ENCODE results near the gene ST3GAL2. TPM values are rescaled to one million over a fixed set of nuclear protein-coding genes. Genes with fewer than 3 reads are reported as not detected.
A peak's percentile ranks its signal among the peaks of the same experiment; 100 is the strongest.

The ST3GAL2 gene
- total and polyA plus RNA-seq, 10 of the 15 experiments (the other 5 are each of a cell fraction or from before 2014, with no cell fraction given): 0.95 to 61.7 (median 25.9) TPM

DNA sequence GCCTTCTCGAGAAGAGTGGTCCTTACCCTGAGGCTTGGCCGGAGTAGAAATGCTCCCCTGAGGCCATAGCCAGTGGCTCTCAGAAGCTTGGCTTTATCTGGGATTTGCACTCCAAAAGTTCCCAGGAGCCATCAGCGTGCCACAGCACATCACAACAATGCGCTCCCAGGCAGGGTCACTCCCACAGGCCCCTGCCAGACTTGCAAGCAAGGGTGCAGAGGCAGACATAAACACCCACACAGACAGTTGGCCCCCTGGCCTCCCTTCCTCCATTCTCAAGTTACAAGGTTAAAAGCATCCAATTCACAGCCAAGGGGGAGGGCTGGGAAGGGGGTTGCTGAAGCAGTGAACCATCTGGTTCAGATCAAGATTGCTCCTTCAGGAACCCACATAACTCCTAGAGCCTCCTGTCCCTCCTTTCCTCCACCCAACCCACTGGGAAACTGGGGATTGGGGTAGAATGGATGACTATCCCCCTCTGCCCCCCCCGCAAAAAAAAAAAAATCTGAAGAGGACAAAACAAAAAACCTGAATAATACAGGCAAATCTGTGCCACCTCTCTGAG lies 1.8 kb downstream of the ST3GAL2 start (continued):
- TF ChIP-seq YY1 (IDR thresholded peaks at IDR 0.05; ENCODE audit: low read depth, low read length): 0 out of 2 replicates have a peak, but pooled peaks have one; percentile 13

DNA sequence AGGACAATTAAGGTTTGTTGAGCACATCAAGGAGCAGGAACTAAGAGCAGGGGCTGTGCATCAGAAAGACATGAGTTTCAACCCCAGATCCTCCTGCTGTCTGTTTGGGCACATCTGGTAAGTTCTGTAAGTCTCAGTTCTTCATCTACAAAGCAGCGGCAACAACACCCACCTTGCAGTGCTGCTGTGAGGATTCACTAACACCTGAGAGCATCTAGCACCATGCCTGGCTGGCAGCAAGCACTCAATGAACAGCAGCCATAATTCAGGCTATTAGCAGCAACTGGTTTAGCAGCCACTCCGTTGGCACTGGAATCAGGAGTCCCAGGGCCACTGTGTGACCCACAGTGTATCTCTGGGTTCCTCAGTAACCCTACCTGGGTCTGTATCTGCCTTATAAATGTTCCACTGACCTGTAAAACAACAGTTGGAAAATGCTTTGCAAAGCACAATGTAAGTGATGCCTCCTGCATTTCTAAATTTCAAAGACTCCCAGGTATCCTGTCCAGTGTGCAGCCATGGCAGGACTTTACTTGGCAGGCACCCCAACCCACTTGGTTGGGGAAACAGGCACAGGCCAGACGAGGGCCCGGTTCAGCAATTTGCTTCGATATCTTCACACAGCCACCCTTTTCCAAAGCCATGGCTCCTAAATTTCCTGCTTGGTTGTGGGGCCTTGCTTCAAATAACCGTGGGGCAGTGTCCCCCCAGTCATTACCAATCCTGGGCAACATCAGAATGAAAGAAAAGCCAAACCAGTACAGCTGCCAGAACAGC lies 4.2 kb downstream of the ST3GAL2 start:
- DNase-seq (ENCODE audit: low read depth, low spot score): no peak
- ChIA-PET CTCF (interaction anchor here (0.6 to 2.6 kb wide), 7 partner anchors 18 to 218 kb away, joined by 3 to 9 read pairs (median 5); no protein-coding TSS in a partner anchor), POLR2A (interaction anchor here (0.8 to 4.3 kb wide), 4 partner anchors 16 to 90 kb away, joined by 5 to 24 read pairs (median 12); no protein-coding TSS in a partner anchor), RAD21 (ENCODE audit: unreplicated experiment) (interaction anchor here (1.0 to 3.9 kb wide), 7 partner anchors 19 to 42 kb away, joined by 3 to 26 read pairs (median 7); partner anchors contain the start of gene FCSK), SMC1A (ENCODE audit: uncharacterized antibody, unreplicated experiment) (interaction anchor here (0.8 to 4.0 kb wide), 14 partner anchors 12 to 90 kb away, joined by 3 to 37 read pairs (median 8); partner anchors contain the start of genes COG4, FCSK and SF3B3)
- Histone ChIP-seq H3K9ac (ENCODE audit: control insufficient read depth, insufficient read depth, low read length) (peak overlapping the region; percentile 3; the same call in 1 of the 2 replicates), H3K27ac (ENCODE audit: control insufficient read depth, insufficient read depth) (peak overlapping the region; percentile 88), H3K4me1 (ENCODE audit: control insufficient read depth, insufficient read depth, low read length) (peaks cover 51% of the 10 kb centered on the region), H3K4me2 (ENCODE audit: control insufficient read depth, insufficient read depth) (peak overlapping the region; percentile 68), H3K4me3 (peak overlapping the region; percentile 70), H3K9me3 (replicated peaks; ENCODE audit: control insufficient read depth, insufficient read depth, low read length) (no peaks in the 10 kb centered on the region), H2AFZ (ENCODE audit: control insufficient read depth, low read depth, low read length) (no peak overlapping the region), H4K20me1 (ENCODE audit: control insufficient read depth, insufficient read depth) (no peaks in the 10 kb centered on the region), H3K36me3 (ENCODE audit: control insufficient read depth in 2 of 2, insufficient read depth in 2 of 2, low read length in 1 of 2) (peaks cover 0 to 4% of the 10 kb centered on the region in 2 experiments; a peak in 1 of 4 replicates), H3K79me2 (ENCODE audit: control insufficient read depth, insufficient read depth, low read length) (peaks cover 81% of the 10 kb centered on the region), H3K27me3 (replicated peaks in 1 of 2; ENCODE audit: control insufficient read depth in 2 of 2, insufficient read depth in 2 of 2, low read length in 1 of 2) (no peaks in the 10 kb centered on the region)
- FAIRE-seq: no peak
- in situ Hi-C loops (cut with MboI): no loop called here
- TF ChIP-seq SPI1 (IDR thresholded peaks at IDR 0.05; ENCODE audit: borderline replicate concordance, insufficient read depth, low read depth, low read length): peak; percentile 12; the same call in 1 of the 2 replicates
- TF ChIP-seq, protein P1, sequence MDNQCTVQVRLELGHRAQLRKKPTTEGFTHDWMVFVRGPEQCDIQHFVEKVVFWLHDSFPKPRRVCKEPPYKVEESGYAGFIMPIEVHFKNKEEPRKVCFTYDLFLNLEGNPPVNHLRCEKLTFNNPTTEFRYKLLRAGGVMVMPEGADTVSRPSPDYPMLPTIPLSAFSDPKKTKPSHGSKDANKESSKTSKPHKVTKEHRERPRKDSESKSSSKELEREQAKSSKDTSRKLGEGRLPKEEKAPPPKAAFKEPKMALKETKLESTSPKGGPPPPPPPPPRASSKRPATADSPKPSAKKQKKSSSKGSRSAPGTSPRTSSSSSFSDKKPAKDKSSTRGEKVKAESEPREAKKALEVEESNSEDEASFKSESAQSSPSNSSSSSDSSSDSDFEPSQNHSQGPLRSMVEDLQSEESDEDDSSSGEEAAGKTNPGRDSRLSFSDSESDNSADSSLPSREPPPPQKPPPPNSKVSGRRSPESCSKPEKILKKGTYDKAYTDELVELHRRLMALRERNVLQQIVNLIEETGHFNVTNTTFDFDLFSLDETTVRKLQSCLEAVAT (IDR thresholded peaks at IDR 0.05): 0 out of 2 replicates have a peak, but pooled peaks have one; percentile 5
- TF ChIP-seq, protein P2, sequence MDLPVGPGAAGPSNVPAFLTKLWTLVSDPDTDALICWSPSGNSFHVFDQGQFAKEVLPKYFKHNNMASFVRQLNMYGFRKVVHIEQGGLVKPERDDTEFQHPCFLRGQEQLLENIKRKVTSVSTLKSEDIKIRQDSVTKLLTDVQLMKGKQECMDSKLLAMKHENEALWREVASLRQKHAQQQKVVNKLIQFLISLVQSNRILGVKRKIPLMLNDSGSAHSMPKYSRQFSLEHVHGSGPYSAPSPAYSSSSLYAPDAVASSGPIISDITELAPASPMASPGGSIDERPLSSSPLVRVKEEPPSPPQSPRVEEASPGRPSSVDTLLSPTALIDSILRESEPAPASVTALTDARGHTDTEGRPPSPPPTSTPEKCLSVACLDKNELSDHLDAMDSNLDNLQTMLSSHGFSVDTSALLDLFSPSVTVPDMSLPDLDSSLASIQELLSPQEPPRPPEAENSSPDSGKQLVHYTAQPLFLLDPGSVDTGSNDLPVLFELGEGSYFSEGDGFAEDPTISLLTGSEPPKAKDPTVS (IDR thresholded peaks at IDR 0.05; ENCODE audit: low read depth, low read length): no peak
- 57% methylated on average over 6 of the region's 6 CpGs for WGBS (ENCODE audit: insufficient coverage, insufficient replicate concordance, low lambda C conversion rate, missing lambda C conversion rate)
- BruUV-seq (replicated peaks): no TSS peak
- no peak for ATAC-seq
- intact Hi-C loops (cut with micrococcal nuclease; ENCODE audit: unreplicated experiment): loop anchor here (10.0 kb wide), 1 partner anchor 870 kb away; the partner anchor contains the start of gene NFAT5

Data from GM12878 (cell line).